SU-DHL-6 (cell line): Measurements from ENCODE around the gene CCDC187.

ENCODE experiments used
- H2AFZ ChIP-seq: fragments of 200-600 bp; sonication (generic); 2 replicates; pipeline ENCODE4 v1.6.1; 2014; ENCODE audit warnings: low read depth, mild to moderate bottlenecking, moderate library complexity, mixed read lengths, antibody characterized with exemption, low read length; ENCODE audit not compliant: severe bottlenecking
- H3F3A ChIP-seq: fragments of 200-600 bp; shearing (Covaris generic); 2 replicates; pipeline ENCODE4 v1.6.0; 2016; ENCODE audit warnings: antibody characterized with exemption, mild to moderate bottlenecking; ENCODE audit not compliant: insufficient read depth
- H3K27ac ChIP-seq: fragments of 200-600 bp; sonication (generic); 2 replicates; pipeline ENCODE4 v1.5.1; 2016; ENCODE audit warnings: low read depth, mild to moderate bottlenecking, low read length, moderate library complexity, mixed read lengths
- H3K27me3 ChIP-seq: fragments of 200-600 bp; sonication (generic), shearing (Covaris generic); 2 replicates; pipeline ENCODE4 v1.6.0; 2014; ENCODE audit warnings: mild to moderate bottlenecking, low read length
- H3K36me3 ChIP-seq: fragments of 200-600 bp; sonication (generic); 2 replicates; pipeline ENCODE4 v1.6.1; 2014; ENCODE audit warnings: mild to moderate bottlenecking, low read length, mixed read lengths
- H3K4me2 ChIP-seq: fragments of 300-600, 200-600 bp; shearing (Covaris generic), sonication (generic); 2 replicates; pipeline ENCODE4 v1.6.0; 2014; ENCODE audit warnings: low read length, low read depth, mild to moderate bottlenecking; ENCODE audit not compliant: poor library complexity, severe bottlenecking
- H3K4me3 ChIP-seq: fragments of 200-600 bp; sonication (generic); 2 replicates; pipeline ENCODE4 v1.5.1; 2014; ENCODE audit warnings: antibody characterized with exemption, low read length, mild to moderate bottlenecking, mixed read lengths; ENCODE audit not compliant: insufficient read depth, poor library complexity, severe bottlenecking
- H3K79me2 ChIP-seq: fragments of 200-600 bp; sonication (generic); 2 replicates; pipeline ENCODE4 v1.6.1; 2014; ENCODE audit warnings: mild to moderate bottlenecking, low read length, moderate library complexity; ENCODE audit not compliant: insufficient read depth
- H3K9ac ChIP-seq: fragments of 200-600 bp; sonication (generic); 2 replicates; pipeline ENCODE4 v1.7.0; 2014; ENCODE audit warnings: mild to moderate bottlenecking, low read length
- H3K9me2 ChIP-seq: fragments of 200-600 bp; sonication (generic); replicated peaks from 2 replicates; pipeline ENCODE4 v1.6.1; 2014; ENCODE audit warnings: low read length; ENCODE audit not compliant: insufficient read depth
- H3K9me3 ChIP-seq: fragments of 200-600 bp; sonication (generic); 2 replicates; pipeline ENCODE4 v1.6.1; 2014; ENCODE audit warnings: low read length, mixed read lengths; ENCODE audit not compliant: insufficient read depth
- H4K20me1 ChIP-seq: fragments of 200-600 bp; sonication (generic); 2 replicates; pipeline ENCODE4 v1.6.1; 2014; ENCODE audit warnings: low read depth, mild to moderate bottlenecking, antibody characterized with exemption, low read length, moderate library complexity, mixed read lengths
- CTCF ChIP-seq: fragments of 200-600 bp; sonication (generic); IDR thresholded peaks from one replicate; pipeline ENCODE4 v1.5.1; 2017; ENCODE audit warnings: antibody characterized with exemption, mild to moderate bottlenecking, low read length, moderate library complexity; ENCODE audit not compliant: insufficient read depth, poor library complexity, severe bottlenecking
- EZH2phosphoT487 ChIP-seq: fragments of 200-600 bp; sonication (generic), shearing (Covaris generic); conservative IDR thresholded peaks from 2 replicates; pipeline ENCODE4 v1.6.1; 2018; ENCODE audit warnings: mild to moderate bottlenecking, antibody characterized with exemption, low read length, moderate library complexity, mixed read lengths

Gene CCDC187

GRCh38 chr9:136351252-136351800 lies 47.4 kb upstream of the CCDC187 start:
- Histone ChIP-seq H3K4me2 (no peak overlapping the region), H3K79me2 (no peaks in the 10 kb centered on the region), H3F3A (no peaks in the 10 kb centered on the region), H3K27ac (no peak overlapping the region), H4K20me1 (no peaks in the 10 kb centered on the region), H3K27me3 (no peaks in the 10 kb centered on the region), H3K36me3 (no peaks in the 10 kb centered on the region), H3K9me2 (no peaks in the 10 kb centered on the region), H3K9ac (no peak overlapping the region), H3K4me3 (no peak overlapping the region), H2AFZ (no peak overlapping the region), H3K9me3 (no peaks in the 10 kb centered on the region)
- TF ChIP-seq EZH2phosphoT487: no peak
- TF ChIP-seq CTCF: no peak

- Histone ChIP-seq H3K27ac (no peak overlapping the region), H2AFZ (no peak overlapping the region), H3K9me2 (no peaks in the 10 kb centered on the region), H3K9ac (no peak overlapping the region), H4K20me1 (no peaks in the 10 kb centered on the region), H3K27me3 (no peaks in the 10 kb centered on the region), H3K36me3 (no peaks in the 10 kb centered on the region), H3K79me2 (no peaks in the 10 kb centered on the region), H3K9me3 (no peaks in the 10 kb centered on the region), H3F3A (no peaks in the 10 kb centered on the region), H3K4me2 (no peak overlapping the region), H3K4me3 (no peak overlapping the region)
- TF ChIP-seq EZH2phosphoT487 (no peak), CTCF (no peak)
These were observed 45.7 kb upstream of the CCDC187 start for GRCh38 chr9:136349546-136349945.

- no peak overlapping the region for H2AFZ ChIP-seq
- H3K9me2 ChIP-seq: no peaks in the 10 kb centered on the region
- no peaks in the 10 kb centered on the region for H4K20me1 ChIP-seq
- H3F3A ChIP-seq: no peaks in the 10 kb centered on the region
- H3K9me3 ChIP-seq: no peaks in the 10 kb centered on the region
- H3K27ac ChIP-seq: no peak overlapping the region
- no peaks in the 10 kb centered on the region for H3K27me3 ChIP-seq
- H3K79me2 ChIP-seq: no peaks in the 10 kb centered on the region
- no peak overlapping the region for H3K4me3 ChIP-seq
- H3K36me3 ChIP-seq: no peaks in the 10 kb centered on the region
- TF ChIP-seq EZH2phosphoT487: no peak
- no peak for TF ChIP-seq CTCF
- H3K9ac ChIP-seq: no peak overlapping the region
- no peak overlapping the region for H3K4me2 ChIP-seq
These were observed 44.8 kb upstream of the CCDC187 start for GRCh38 chr9:136348691-136349090.
